HepG2 (cell line): ENCODE measurements around the gene PSMC3IP. TPM values are rescaled to one million over a fixed set of nuclear protein-coding genes. Genes with fewer than 3 reads are reported as not detected.
A peak's percentile ranks its signal among the peaks of the same experiment; 100 is the strongest.

Experiments
- CREB1 ChIP-seq, 2 experiments: fragments of 450-650 bp in 1 of 2; IDR thresholded peaks; 2 replicates each; pipeline ENCODE4 v1.6.1; 2016 to 2017; ENCODE audit warnings: control low read depth in 1 of 2, mild to moderate bottlenecking in 1 of 2, missing compliant biosample characterization in 1 of 2, missing genetic modification characterization in 1 of 2
- KDM2A ChIP-seq: sonication (generic); formaldehyde crosslinking; IDR thresholded peaks from 2 replicates; pipeline ENCODE4 v1.4.0; 2020; ENCODE audit warnings: low read depth, missing genetic modification reagents, borderline replicate concordance
- MATR3 ChIP-seq: sonication (generic); formaldehyde crosslinking; IDR thresholded peaks from 2 replicates; pipeline ENCODE4 v1.4.0; 2020; ENCODE audit warnings: missing genetic modification reagents
- ZNF264 ChIP-seq: sonication (generic); formaldehyde crosslinking; IDR thresholded peaks from 2 replicates; pipeline ENCODE4 v1.4.0; 2020; ENCODE audit warnings: missing genetic modification reagents
- ZSCAN30 ChIP-seq: sonication (generic); formaldehyde crosslinking; IDR thresholded peaks from 2 replicates; pipeline ENCODE4 v1.5.0; 2020; ENCODE audit warnings: mild to moderate bottlenecking, missing genetic modification reagents
- polyA plus RNA-seq, 8 experiments: library from polyadenylated mRNA; depleted of rRNA in 3 of 8; stranded (reverse) in 7 of 8; unstranded in 1 of 8; fragments of >200 nt; fragmentation: Illumina TruSeq in 4 of 8; extraction: Trizol in 4 of 8; gene quantifications; 2 replicates each; pipeline versions ENCODE4 v1.2.1 to v1.2.3, GENCODE V29; 2011 to 2016; ENCODE audit warnings: low read depth in 4 of 8, missing spikeins in 1 of 8, mixed read lengths in 1 of 8; ENCODE audit not compliant: insufficient read depth in 1 of 8
- total RNA-seq, 5 experiments: library from RNA; depleted of rRNA; stranded (reverse); fragments of >200 nt; fragmentation: Illumina TruSeq; extraction: Trizol; gene quantifications; 2 replicates each; pipeline ENCODE4 v1.2.3, GENCODE V29; 2016; ENCODE audit warnings: low read depth in 1 of 5
- TF ChIP-seq, protein P1 (sequence below): sonication (generic); formaldehyde crosslinking; IDR thresholded peaks from 2 replicates; pipeline ENCODE4 v1.5.0; 2020; ENCODE audit warnings: mild to moderate bottlenecking, missing genetic modification reagents
- TF ChIP-seq, protein P2 (sequence below): IDR thresholded peaks from 2 replicates; pipeline ENCODE4 v1.6.1; 2016; ENCODE audit warnings: low read depth, missing genetic modification reagents, missing compliant biosample characterization
- TF ChIP-seq, protein P3 (sequence below): sonication (generic); formaldehyde crosslinking; IDR thresholded peaks from 2 replicates; pipeline ENCODE4 v1.5.0; 2020; ENCODE audit warnings: mild to moderate bottlenecking, missing genetic modification reagents, borderline replicate concordance
- TF ChIP-seq, protein P4 (sequence below): sonication (generic); formaldehyde crosslinking; conservative IDR thresholded peaks from 2 replicates; pipeline ENCODE4 v1.4.0; 2020; ENCODE audit warnings: missing genetic modification reagents
- TF ChIP-seq, protein P5 (sequence below): sonication (generic); formaldehyde crosslinking; IDR thresholded peaks from 2 replicates; pipeline ENCODE4 v1.5.0; 2020; ENCODE audit warnings: missing genetic modification reagents

Gene PSMC3IP
- total and polyA plus RNA-seq, 2 of the 13 experiments (the other 11 are each of a cell fraction or from before 2014, with no cell fraction given) = 6.5 to 22.4 TPM

DNA sequence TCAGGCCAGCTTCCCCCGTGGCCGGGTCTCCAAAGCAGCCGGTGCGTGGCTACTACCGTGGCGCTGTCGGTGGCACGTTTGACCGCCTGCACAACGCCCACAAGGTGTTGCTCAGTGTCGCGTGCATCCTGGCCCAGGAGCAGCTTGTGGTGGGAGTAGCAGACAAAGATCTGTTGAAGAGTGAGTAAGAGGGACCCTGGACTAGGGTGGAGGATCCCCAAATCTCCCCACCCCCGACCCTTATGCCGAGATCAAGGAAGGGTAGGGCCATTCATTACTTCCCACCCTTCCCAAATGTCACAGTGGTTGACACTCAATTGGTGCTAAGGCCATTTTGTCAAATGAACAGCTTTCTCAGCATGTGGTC, 14.4 kb downstream of the PSMC3IP start (continued):
- TF ChIP-seq, protein P1, sequence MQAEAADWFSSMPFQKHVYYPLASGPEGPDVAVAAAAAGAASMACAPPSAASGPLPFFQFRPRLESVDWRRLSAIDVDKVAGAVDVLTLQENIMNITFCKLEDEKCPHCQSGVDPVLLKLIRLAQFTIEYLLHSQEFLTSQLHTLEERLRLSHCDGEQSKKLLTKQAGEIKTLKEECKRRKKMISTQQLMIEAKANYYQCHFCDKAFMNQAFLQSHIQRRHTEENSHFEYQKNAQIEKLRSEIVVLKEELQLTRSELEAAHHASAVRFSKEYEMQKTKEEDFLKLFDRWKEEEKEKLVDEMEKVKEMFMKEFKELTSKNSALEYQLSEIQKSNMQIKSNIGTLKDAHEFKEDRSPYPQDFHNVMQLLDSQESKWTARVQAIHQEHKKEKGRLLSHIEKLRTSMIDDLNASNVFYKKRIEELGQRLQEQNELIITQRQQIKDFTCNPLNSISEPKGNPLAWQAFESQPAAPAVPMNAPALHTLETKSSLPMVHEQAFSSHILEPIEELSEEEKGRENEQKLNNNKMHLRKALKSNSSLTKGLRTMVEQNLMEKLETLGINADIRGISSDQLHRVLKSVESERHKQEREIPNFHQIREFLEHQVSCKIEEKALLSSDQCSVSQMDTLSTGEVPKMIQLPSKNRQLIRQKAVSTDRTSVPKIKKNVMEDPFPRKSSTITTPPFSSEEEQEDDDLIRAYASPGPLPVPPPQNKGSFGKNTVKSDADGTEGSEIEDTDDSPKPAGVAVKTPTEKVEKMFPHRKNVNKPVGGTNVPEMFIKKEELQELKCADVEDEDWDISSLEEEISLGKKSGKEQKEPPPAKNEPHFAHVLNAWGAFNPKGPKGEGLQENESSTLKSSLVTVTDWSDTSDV (CRISPR knock-in tag) = no peak
- TF ChIP-seq, protein P2, sequence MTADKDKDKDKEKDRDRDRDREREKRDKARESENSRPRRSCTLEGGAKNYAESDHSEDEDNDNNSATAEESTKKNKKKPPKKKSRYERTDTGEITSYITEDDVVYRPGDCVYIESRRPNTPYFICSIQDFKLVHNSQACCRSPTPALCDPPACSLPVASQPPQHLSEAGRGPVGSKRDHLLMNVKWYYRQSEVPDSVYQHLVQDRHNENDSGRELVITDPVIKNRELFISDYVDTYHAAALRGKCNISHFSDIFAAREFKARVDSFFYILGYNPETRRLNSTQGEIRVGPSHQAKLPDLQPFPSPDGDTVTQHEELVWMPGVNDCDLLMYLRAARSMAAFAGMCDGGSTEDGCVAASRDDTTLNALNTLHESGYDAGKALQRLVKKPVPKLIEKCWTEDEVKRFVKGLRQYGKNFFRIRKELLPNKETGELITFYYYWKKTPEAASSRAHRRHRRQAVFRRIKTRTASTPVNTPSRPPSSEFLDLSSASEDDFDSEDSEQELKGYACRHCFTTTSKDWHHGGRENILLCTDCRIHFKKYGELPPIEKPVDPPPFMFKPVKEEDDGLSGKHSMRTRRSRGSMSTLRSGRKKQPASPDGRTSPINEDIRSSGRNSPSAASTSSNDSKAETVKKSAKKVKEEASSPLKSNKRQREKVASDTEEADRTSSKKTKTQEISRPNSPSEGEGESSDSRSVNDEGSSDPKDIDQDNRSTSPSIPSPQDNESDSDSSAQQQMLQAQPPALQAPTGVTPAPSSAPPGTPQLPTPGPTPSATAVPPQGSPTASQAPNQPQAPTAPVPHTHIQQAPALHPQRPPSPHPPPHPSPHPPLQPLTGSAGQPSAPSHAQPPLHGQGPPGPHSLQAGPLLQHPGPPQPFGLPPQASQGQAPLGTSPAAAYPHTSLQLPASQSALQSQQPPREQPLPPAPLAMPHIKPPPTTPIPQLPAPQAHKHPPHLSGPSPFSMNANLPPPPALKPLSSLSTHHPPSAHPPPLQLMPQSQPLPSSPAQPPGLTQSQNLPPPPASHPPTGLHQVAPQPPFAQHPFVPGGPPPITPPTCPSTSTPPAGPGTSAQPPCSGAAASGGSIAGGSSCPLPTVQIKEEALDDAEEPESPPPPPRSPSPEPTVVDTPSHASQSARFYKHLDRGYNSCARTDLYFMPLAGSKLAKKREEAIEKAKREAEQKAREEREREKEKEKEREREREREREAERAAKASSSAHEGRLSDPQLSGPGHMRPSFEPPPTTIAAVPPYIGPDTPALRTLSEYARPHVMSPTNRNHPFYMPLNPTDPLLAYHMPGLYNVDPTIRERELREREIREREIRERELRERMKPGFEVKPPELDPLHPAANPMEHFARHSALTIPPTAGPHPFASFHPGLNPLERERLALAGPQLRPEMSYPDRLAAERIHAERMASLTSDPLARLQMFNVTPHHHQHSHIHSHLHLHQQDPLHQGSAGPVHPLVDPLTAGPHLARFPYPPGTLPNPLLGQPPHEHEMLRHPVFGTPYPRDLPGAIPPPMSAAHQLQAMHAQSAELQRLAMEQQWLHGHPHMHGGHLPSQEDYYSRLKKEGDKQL (CRISPR knock-in tag) = no peak
- TF ChIP-seq, protein P3, sequence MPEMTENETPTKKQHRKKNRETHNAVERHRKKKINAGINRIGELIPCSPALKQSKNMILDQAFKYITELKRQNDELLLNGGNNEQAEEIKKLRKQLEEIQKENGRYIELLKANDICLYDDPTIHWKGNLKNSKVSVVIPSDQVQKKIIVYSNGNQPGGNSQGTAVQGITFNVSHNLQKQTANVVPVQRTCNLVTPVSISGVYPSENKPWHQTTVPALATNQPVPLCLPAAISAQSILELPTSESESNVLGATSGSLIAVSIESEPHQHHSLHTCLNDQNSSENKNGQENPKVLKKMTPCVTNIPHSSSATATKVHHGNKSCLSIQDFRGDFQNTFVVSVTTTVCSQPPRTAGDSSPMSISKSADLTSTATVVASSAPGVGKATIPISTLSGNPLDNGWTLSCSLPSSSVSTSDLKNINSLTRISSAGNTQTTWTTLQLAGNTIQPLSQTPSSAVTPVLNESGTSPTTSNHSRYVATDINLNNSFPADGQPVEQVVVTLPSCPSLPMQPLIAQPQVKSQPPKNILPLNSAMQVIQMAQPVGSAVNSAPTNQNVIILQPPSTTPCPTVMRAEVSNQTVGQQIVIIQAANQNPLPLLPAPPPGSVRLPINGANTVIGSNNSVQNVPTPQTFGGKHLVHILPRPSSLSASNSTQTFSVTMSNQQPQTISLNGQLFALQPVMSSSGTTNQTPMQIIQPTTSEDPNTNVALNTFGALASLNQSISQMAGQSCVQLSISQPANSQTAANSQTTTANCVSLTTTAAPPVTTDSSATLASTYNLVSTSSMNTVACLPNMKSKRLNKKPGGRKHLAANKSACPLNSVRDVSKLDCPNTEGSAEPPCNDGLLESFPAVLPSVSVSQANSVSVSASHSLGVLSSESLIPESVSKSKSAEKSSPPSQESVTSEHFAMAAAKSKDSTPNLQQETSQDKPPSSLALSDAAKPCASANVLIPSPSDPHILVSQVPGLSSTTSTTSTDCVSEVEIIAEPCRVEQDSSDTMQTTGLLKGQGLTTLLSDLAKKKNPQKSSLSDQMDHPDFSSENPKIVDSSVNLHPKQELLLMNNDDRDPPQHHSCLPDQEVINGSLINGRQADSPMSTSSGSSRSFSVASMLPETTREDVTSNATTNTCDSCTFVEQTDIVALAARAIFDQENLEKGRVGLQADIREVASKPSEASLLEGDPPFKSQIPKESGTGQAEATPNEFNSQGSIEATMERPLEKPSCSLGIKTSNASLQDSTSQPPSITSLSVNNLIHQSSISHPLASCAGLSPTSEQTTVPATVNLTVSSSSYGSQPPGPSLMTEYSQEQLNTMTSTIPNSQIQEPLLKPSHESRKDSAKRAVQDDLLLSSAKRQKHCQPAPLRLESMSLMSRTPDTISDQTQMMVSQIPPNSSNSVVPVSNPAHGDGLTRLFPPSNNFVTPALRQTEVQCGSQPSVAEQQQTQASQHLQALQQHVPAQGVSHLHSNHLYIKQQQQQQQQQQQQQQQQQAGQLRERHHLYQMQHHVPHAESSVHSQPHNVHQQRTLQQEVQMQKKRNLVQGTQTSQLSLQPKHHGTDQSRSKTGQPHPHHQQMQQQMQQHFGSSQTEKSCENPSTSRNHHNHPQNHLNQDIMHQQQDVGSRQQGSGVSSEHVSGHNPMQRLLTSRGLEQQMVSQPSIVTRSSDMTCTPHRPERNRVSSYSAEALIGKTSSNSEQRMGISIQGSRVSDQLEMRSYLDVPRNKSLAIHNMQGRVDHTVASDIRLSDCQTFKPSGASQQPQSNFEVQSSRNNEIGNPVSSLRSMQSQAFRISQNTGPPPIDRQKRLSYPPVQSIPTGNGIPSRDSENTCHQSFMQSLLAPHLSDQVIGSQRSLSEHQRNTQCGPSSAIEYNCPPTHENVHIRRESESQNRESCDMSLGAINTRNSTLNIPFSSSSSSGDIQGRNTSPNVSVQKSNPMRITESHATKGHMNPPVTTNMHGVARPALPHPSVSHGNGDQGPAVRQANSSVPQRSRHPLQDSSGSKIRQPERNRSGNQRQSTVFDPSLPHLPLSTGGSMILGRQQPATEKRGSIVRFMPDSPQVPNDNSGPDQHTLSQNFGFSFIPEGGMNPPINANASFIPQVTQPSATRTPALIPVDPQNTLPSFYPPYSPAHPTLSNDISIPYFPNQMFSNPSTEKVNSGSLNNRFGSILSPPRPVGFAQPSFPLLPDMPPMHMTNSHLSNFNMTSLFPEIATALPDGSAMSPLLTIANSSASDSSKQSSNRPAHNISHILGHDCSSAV (CRISPR knock-in tag) = no peak
- TF ChIP-seq, protein P4, sequence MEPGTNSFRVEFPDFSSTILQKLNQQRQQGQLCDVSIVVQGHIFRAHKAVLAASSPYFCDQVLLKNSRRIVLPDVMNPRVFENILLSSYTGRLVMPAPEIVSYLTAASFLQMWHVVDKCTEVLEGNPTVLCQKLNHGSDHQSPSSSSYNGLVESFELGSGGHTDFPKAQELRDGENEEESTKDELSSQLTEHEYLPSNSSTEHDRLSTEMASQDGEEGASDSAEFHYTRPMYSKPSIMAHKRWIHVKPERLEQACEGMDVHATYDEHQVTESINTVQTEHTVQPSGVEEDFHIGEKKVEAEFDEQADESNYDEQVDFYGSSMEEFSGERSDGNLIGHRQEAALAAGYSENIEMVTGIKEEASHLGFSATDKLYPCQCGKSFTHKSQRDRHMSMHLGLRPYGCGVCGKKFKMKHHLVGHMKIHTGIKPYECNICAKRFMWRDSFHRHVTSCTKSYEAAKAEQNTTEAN = no peak
- TF ChIP-seq CREB1 (IDR thresholded peaks at IDR 0.05) (no peak), CREB1 (CRISPR knock-in tag; IDR thresholded peaks at IDR 0.05) (no peak), KDM2A (CRISPR knock-in tag) (no peak), ZNF264 (CRISPR knock-in tag) (0 out of 2 replicates have a peak, but pooled peaks have one; percentile 48), MATR3 (peak; percentile 1; the same call in 1 of the 2 replicates), ZSCAN30 (CRISPR knock-in tag) (no peak)
- TF ChIP-seq, protein P5, sequence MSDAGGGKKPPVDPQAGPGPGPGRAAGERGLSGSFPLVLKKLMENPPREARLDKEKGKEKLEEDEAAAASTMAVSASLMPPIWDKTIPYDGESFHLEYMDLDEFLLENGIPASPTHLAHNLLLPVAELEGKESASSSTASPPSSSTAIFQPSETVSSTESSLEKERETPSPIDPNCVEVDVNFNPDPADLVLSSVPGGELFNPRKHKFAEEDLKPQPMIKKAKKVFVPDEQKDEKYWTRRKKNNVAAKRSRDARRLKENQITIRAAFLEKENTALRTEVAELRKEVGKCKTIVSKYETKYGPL (CRISPR knock-in tag) = 0 out of 2 replicates have a peak, but pooled peaks have one; percentile 57
